GM19467 (cell line): ENCODE measurements around the gene RFPL4A.

Source experiments
- ATAC-seq: cut with Tn5 transposase; IDR thresholded peaks from one replicate; pipeline ENCODE4 v1.9.1; 2021; ENCODE audit warnings: mild to moderate bottlenecking, moderate library complexity; ENCODE audit not compliant: unreplicated experiment

The RFPL4A gene

DNA sequence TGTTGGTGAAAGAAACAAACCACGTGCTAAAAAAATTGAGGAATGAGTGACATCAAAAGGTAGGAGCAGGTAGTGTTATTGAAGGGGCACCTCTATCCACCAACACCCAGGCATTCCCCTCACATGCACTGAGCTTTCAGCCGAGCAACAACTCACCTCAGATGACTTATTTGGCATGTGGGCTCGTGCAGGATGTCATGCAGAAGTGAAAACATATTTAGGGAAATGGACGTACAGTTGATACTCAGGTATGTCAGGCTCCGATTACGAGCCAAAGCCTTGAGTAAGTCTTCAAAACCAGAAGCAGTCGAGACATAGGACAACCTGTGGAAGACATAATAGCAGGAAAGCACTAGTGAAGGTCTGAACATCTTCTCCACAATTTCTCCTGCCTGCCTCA lies 42.5 kb downstream of the RFPL4A start:
- ATAC-seq, result no peak

DNA sequence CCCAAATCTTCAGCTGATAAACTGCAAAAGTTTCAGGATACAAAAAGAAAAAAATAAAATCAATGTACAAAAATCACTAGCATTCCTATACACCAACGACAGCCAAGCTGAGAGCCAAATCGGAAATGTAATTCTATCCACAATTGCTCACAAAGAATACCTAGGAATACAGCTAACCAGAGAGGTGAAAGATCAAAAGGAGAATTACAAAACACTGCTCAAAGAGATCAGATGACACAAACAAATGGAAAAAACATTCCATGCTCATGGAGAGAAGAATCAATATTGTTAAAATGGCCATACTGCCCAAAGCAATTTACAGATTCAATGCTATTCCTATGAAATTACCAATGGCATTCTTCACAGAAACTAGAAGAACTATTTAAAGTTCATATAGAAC lies 43.4 kb downstream of the RFPL4A start:
- ATAC-seq, result no peak

DNA sequence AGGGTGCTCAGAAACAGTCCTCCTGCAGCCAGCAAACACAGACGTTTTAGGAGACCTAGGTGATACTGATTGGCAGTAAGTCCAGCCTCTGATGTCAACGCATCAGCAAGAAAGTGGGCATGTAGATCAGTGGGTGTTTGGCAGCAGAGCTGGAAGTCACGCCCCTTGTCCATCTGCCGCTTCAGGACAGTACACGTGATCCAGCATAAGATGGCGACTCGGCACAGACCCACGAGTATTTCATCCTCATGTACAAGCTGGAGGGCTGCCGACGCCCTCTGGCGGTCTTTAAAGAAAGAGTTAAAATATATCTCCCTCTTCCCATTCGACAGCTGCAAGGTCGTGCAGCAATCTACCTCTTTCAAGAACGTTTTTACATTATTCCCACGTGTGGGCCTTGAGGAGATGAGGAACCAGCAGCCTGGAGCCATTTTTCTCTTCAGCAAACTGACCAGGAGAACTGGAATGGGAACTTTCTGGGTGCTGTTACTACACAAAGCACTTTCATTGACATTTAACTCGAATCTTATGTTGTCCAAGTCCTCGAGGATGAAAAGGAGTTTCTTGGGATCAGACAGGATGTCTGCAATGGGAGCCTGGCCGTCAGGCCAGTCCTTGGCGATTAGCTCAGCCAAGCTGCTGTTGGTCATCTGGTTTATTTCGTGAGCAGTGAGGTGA lies 50.6 kb downstream of the RFPL4A start:
- ATAC-seq, result no peak

DNA sequence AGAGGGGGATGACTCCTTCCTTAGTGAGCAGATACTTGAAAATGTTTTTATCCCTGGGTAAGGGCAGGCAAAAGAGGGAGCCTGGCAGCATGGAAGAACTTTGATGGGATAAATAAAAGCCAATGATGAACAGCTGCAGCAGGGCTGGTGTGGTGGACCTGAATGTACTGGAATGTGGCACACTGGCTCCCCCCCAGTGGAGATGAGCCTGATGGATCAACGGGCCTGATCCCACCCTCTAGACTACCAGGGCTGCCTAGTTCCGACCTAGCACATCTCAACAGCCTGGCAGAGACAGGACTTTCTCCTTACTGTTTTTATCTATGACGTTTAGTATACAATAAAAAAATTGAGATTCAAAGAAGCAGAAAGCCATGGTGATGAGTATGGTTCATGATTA lies 52.4 kb downstream of the RFPL4A start:
- ATAC-seq, result no peak

DNA sequence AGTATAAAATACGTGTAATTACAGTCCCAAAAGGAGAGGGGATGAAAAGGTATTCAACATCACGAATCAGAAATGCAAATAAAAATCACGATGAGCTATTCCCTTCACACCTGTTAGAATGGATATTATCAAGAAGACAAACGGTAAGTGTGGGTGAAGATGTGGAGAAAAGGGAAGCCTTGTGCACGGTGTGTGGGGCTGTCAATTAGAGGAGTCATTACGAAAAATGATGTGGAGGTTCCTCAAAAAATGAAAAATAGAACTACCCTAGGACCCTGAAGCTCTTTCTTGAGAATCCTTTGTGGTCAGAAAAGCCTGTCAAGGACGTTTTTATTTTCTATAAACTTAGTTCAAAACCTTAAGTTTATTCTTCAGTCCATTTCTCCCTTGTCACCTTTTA lies 53.6 kb downstream of the RFPL4A start:
- ATAC-seq, result no peak
